Thyroid gland (tissue), 4 donors: Measurements from ENCODE around the gene MUC20. TPM values are rescaled to one million over a fixed set of nuclear protein-coding genes. Genes with fewer than 3 reads are reported as not detected.
"Not testable (repeated sequence)": the region's sequence is repeated elsewhere in the genome, so short reads cannot be mapped to it uniquely, and the experiment has no call there.

ENCODE experiments used
- DNase-seq, 2 donors: peaks; one replicate each; pipeline ENCODE4 v3.0.0-alpha.2; 2019
- H3K27ac ChIP-seq, 3 donors: fragments of 200-600 bp; sonication (generic); 1 replicate in 2 of 3; 2 replicates in 1 of 3; pipeline ENCODE4 v1.5.1; 2016 to 2019; ENCODE audit warnings: mild to moderate bottlenecking in 1 of 3, moderate library complexity in 1 of 3
- H3K27me3 ChIP-seq: fragments of 200-600 bp; sonication (generic); one replicate; pipeline ENCODE4 v1.5.1; 2019
- H3K36me3 ChIP-seq, 2 donors: fragments of 200-600 bp; sonication (generic); one replicate each; pipeline ENCODE4 v1.5.1; 2016 to 2019
- H3K4me1 ChIP-seq, 2 donors: fragments of 200-600 bp; sonication (generic); one replicate each; pipeline ENCODE4 v1.5.1; 2017 to 2019
- H3K4me3 ChIP-seq, 3 donors: fragments of 200-600 bp; sonication (generic); replicated peaks in 1 of 3; 1 replicate in 2 of 3; 2 replicates in 1 of 3; pipeline ENCODE4 v1.5.1; 2016; ENCODE audit warnings: mild to moderate bottlenecking in 1 of 3
- H3K9me3 ChIP-seq: fragments of 200-600 bp; sonication (generic); one replicate; pipeline ENCODE4 v1.5.1; 2017
- CTCF ChIP-seq, 6 experiments: fragments of 200-600 bp in 3 of 6; fragments of 450-650 bp in 3 of 6; sonication (generic) in 3 of 6; IDR thresholded peaks; one replicate each; pipeline ENCODE4 v1.5.1; 2016 to 2019; ENCODE audit warnings: antibody characterized with exemption in 6 of 6, mild to moderate bottlenecking in 2 of 6, inconsistent platforms in 1 of 6, moderate library complexity in 1 of 6
- POLR2A ChIP-seq, 2 donors: fragments of 450-650 bp; IDR thresholded peaks; one replicate each; pipeline ENCODE4 v1.6.1; 2017; ENCODE audit warnings: antibody characterized with exemption in 2 of 2, mild to moderate bottlenecking in 2 of 2, moderate library complexity in 1 of 2
- WGBS, 2 donors: methylation state at CpG; one replicate each; pipeline ENCODE4 v1.1.5; 2017; 5-methylcytosine and 5-hydroxymethylcytosine counted together
- intact Hi-C: fragments of 100-400 bp; cut with DNase I; formaldehyde crosslinking; loops from one replicate; pipeline ENCODE4 v1.15.1; 2023
- microRNA counts, 2 donors: library from miRNA; unstranded; fragments of <30 nt; microRNA quantifications; one replicate each; lab custom pipeline; 2016 to 2017
- microRNA-seq: library from miRNA; unstranded; fragments of <30 nt; microRNA quantifications from one replicate; pipeline ENCODE4, GENCODE V29; 2016
- small RNA-seq: library from RNA; depleted of rRNA; stranded (forward); fragments of <200 nt; gene quantifications from one replicate; pipeline ENCODE3, GENCODE V24; 2016
- total RNA-seq, 4 donors: library from RNA; depleted of rRNA; stranded (reverse); fragments of >200 nt; gene quantifications; one replicate each; pipeline ENCODE4 v1.2.3, GENCODE V29; 2016

MUC20 gene
- total RNA-seq, 4 donors from 2014 or later = 3.9 to 18.4 (median 13.9) TPM

DNA sequence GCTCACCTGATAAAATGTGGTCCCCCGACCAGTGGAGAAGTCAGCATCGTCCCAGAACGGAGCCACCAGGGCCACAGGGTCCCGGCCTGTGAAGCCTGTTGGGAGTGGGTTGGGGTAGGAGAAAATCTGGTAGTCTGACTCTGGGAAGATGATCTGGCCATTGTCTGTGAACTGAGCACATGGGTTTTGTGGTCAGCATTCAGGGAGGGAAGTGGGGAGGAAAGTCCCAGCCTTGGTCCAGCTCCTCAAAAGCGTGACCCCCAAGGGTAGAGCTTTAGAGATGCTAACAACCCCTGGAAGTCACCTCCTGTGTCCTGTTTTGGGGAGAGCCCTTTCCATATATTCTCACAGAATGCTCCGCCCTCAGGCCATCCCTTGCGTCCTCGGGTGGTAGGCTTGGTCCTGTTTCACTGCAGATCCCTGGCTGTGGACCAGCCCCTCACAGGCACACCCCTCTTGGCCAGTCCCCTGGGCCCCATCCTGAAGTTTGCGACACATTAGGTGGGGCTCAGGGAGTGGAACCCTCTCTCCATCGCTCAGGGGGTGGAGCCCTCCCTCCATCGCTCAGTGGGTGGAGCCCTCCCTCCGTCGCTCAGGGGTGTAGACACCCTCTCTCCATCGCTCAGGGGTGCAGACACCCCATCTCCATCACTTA is 51.0 kb downstream of the MUC20 start:
- no peaks in the 10 kb centered on the region for H3K36me3 ChIP-seq
- no peak for DNase-seq
- TF ChIP-seq CTCF (IDR thresholded peaks at IDR 0.05) = no peak
- TF ChIP-seq POLR2A (IDR thresholded peaks at IDR 0.05) = no peak
- 82 to 91% methylated on average over 11 to 14 of the region's 14 CpGs for WGBS, 2 donors
- H3K27ac ChIP-seq = no peak overlapping the region
- H3K4me3 ChIP-seq = no peak overlapping the region
- no peaks in the 10 kb centered on the region for H3K9me3 ChIP-seq
- intact Hi-C loops = no loop called here
- H3K4me1 ChIP-seq = no peaks in the 10 kb centered on the region
- H3K27me3 ChIP-seq = no peaks in the 10 kb centered on the region

GRCh38 chr3:195773956-195774537 is 53.3 kb downstream of the MUC20 start:
- DNase-seq = no peak
- TF ChIP-seq CTCF (IDR thresholded peaks at IDR 0.05) = no peak
- TF ChIP-seq POLR2A (IDR thresholded peaks at IDR 0.05) = no peak
- WGBS, 2 donors = 88 to 92% methylated on average over 20 to 23 of the region's 23 CpGs

DNA sequence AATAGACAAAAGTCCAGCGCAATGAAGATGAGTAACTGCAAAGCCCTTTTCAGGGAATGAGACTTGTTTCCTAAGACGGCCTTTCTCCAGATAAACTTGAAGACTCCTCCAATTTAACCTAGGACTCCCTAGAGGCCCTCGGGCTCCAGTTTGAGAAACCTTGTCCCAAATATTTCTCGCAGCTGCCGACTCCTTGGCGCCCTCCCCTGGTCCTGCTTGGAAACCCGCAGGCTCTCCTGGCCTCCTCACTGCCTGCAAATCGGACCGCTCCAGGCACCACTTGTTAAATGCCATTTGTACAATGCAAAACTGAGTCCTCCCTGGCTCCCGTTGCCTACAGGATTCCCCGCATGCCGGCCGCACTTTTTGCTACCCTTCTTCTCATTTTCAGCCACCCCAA is 54.1 kb downstream of the MUC20 start:
- WGBS, 2 donors = 23 to 32% methylated on average over 13 of the region's 13 CpGs
- no peaks in the 10 kb centered on the region for H3K4me1 ChIP-seq
- no peaks in the 10 kb centered on the region for H3K9me3 ChIP-seq
- H3K36me3 ChIP-seq = no peaks in the 10 kb centered on the region
- peak; percentile 73 to 76 for DNase-seq
- H3K27ac ChIP-seq = no peak overlapping the region
- no peak overlapping the region for H3K4me3 ChIP-seq
- TF ChIP-seq CTCF (IDR thresholded peaks at IDR 0.05) = peak in 5 of 6 experiments; percentile 13 to 74 (median 63)
- TF ChIP-seq POLR2A (IDR thresholded peaks at IDR 0.05) = no peak
- intact Hi-C loops = no loop called here
- H3K27me3 ChIP-seq = no peaks in the 10 kb centered on the region

More at GRCh38 chr3:195773956-195774537, 53.3 kb downstream of the MUC20 start:
- Histone ChIP-seq H3K36me3 (no peaks in the 10 kb centered on the region), H3K27ac (no peak overlapping the region), H3K4me1 (no peaks in the 10 kb centered on the region), H3K4me3 (no peak overlapping the region), H3K9me3 (no peaks in the 10 kb centered on the region), H3K27me3 (no peaks in the 10 kb centered on the region)
- intact Hi-C loops = no loop called here

DNA sequence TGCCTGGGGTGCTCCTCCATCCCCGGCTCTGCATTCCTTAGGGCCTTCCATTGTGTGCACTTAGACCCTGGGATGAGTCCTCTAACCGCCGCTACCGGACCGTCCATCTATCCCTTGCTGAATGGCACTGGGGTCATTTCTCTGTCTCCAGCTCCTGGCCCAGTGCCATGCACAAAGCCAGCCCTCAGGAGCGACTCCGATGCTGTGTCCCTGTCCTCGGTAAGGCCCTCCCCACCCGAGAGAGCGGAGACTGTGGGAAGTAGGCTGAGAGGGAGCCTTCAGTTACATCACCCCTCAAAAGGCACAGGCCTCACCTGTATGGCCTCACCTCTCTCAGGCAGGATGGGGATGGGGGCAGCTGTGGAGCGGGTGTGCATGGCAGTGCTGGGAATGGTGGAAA is 57.2 kb downstream of the MUC20 start:
- TF ChIP-seq POLR2A (IDR thresholded peaks at IDR 0.05) = no peak
- no peak for TF ChIP-seq CTCF (IDR thresholded peaks at IDR 0.05)

GRCh38 chr3:195781236-195781635 is 60.5 kb downstream of the MUC20 start:
- intact Hi-C loops, H3K36me3 ChIP-seq, H3K4me3 ChIP-seq, H3K27ac ChIP-seq, H3K27me3 ChIP-seq, H3K4me1 ChIP-seq, H3K9me3 ChIP-seq, DNase-seq: not testable (repeated sequence)
- 76 to 81% methylated on average over 11 to 12 of the region's 12 CpGs for WGBS, 2 donors

More for the DNA sequence above, 57.2 kb downstream of the MUC20 start:
- no peaks in the 10 kb centered on the region for H3K36me3 ChIP-seq
- H3K4me1 ChIP-seq = no peaks in the 10 kb centered on the region
- H3K27ac ChIP-seq = no peak overlapping the region
- H3K27me3 ChIP-seq = no peaks in the 10 kb centered on the region
- H3K9me3 ChIP-seq = no peaks in the 10 kb centered on the region
- DNase-seq = no peak
- intact Hi-C loops = no loop called here
- H3K4me3 ChIP-seq = no peak overlapping the region
- 81 to 82% methylated on average over 11 of the region's 11 CpGs for WGBS, 2 donors

MicroRNAs within 50 kb of the gene (microRNA counts, 767-probe panel; counts per million panel counts)
- microRNA hsa-miR-570-3p (lab: Ali Mortazavi, UCI) = 0 to 2,556 counts per million in 2 donors

Small RNA genes lying within 50 kb of the gene (microRNA-seq; reads per million reads assigned to microRNA genes)
- not detected for gene MIR570

Small RNA genes lying within 50 kb of the gene (small RNA-seq; reads per million reads assigned to genes)
- gene MIR570 = not detected

Other genes with a start within 250 kb of the MUC20 start
- 100 to 1,000 TPM in 2 of 4 donors, 10 to 100 TPM in 2; 76.2 to 113 (median 99.9) TPM for gene PPP1R2, start 177.7 kb upstream of the MUC20 start, total RNA-seq
- 100 to 1,000 TPM; 283 to 756 (median 407) TPM for gene APOD, start 137.0 kb upstream of the MUC20 start, total RNA-seq
- gene MUC4, start 91.0 kb downstream of the MUC20 start, total RNA-seq = under 1 TPM in 2 of 4 donors, not detected in 2; 0.13 to 0.20 TPM
- gene TNK2, start 187.6 kb downstream of the MUC20 start, total RNA-seq = 10 to 100 TPM; 10.2 to 21.1 (median 12.7) TPM